Activated CD8-positive, alpha-beta memory T cell treated with anti-CD3 and anti-CD28 coated beads, Interleukin-2, amount 50 U/mL, for 4 hours (primary cell): ENCODE measurements around the gene HPN.
"Not testable (repeated sequence)": the region's sequence is repeated elsewhere in the genome, so short reads cannot be mapped to it uniquely, and the experiment has no call there.

Experiments
- DNase-seq: peaks from one replicate; pipeline ENCODE4 v3.0.0-alpha.2; 2020

The HPN gene

GRCh38 chr19:35041548-35042055 is at the start of gene HPN:
HPN (plus strand) TSS chr19:35041721; CDS start chr19:35042507, 786 bp downstream.
- no peak for DNase-seq

GRCh38 chr19:34992582-34992981 is 48.9 kb upstream of the HPN start:
- not testable (repeated sequence) for DNase-seq

- DNase-seq, result no peak
Measured at GRCh38 chr19:34994286-34994642, 47.3 kb upstream of the HPN start.

GRCh38 chr19:34994643-34995541 is 46.6 kb upstream of the HPN start:
- no peak for DNase-seq

- DNase-seq, result no peak
Measured at GRCh38 chr19:34995551-34995950, 46.0 kb upstream of the HPN start.

- DNase-seq, result no peak
Measured at GRCh38 chr19:34997071-34997617, 44.4 kb upstream of the HPN start.

- DNase-seq, result not testable (repeated sequence)
Measured at GRCh38 chr19:34998224-34998623, 43.3 kb upstream of the HPN start.

GRCh38 chr19:34998777-34999497 is 42.6 kb upstream of the HPN start:
- DNase-seq, result no peak

- DNase-seq, result peak; percentile 74
Measured at GRCh38 chr19:34999498-35000337, 41.8 kb upstream of the HPN start, which contains the start of gene GRAMD1A. GRAMD1A (plus strand) TSS chr19:35000323; CDS start chr19:35000479, 156 bp downstream.

- no peak for DNase-seq
Measured at GRCh38 chr19:35000338-35000646, 41.2 kb upstream of the HPN start.

- DNase-seq, result peak; percentile 56
Measured at GRCh38 chr19:35000647-35001501, 40.6 kb upstream of the HPN start.

GRCh38 chr19:35002037-35002535 is 39.4 kb upstream of the HPN start:
- DNase-seq, result no peak

GRCh38 chr19:35004517-35005255 is 36.8 kb upstream of the HPN start:
- DNase-seq, result no peak

GRCh38 chr19:35005256-35005977 is 36.1 kb upstream of the HPN start:
- no peak for DNase-seq

GRCh38 chr19:35006007-35006341 is 35.5 kb upstream of the HPN start:
- not testable (repeated sequence) for DNase-seq

- no peak for DNase-seq
Measured at GRCh38 chr19:35006342-35006998, 35.1 kb upstream of the HPN start.

- DNase-seq, result no peak
Measured at GRCh38 chr19:35006999-35007365, 34.5 kb upstream of the HPN start.

- not testable (repeated sequence) for DNase-seq
Measured at GRCh38 chr19:35007427-35007826, 34.1 kb upstream of the HPN start.

- no peak for DNase-seq
Measured at GRCh38 chr19:35008891-35009341, 32.6 kb upstream of the HPN start.
